Endothelial cell (in vitro differentiated cells): ENCODE results near the gene IRAK2. TPM values are rescaled to one million over a fixed set of nuclear protein-coding genes. Genes with fewer than 3 reads are reported as not detected.

ENCODE experiments used
- DNase-seq: peaks from one replicate; pipeline ENCODE4 v3.0.0; 2021; ENCODE audit warnings: low spot score
- H3K27ac Mint-ChIP-seq: one replicate; pipeline ENCODE4 v1.8.0; 2021; ENCODE audit warnings: mixed read lengths, inconsistent platforms; ENCODE audit not compliant: unreplicated experiment
- H3K27me3 Mint-ChIP-seq: one replicate; pipeline ENCODE4 v1.8.0; 2021; ENCODE audit warnings: mild to moderate bottlenecking, moderate library complexity, mixed read lengths, inconsistent platforms; ENCODE audit not compliant: unreplicated experiment
- H3K36me3 Mint-ChIP-seq: one replicate; pipeline ENCODE4 v1.8.0; 2021; ENCODE audit warnings: mild to moderate bottlenecking, low read depth, mixed read lengths, inconsistent platforms; ENCODE audit not compliant: unreplicated experiment
- H3K4me1 Mint-ChIP-seq: one replicate; pipeline ENCODE4 v1.8.0; 2021; ENCODE audit warnings: mild to moderate bottlenecking, mixed read lengths, inconsistent platforms; ENCODE audit not compliant: unreplicated experiment
- H3K4me3 Mint-ChIP-seq: one replicate; pipeline ENCODE4 v1.8.0; 2021; ENCODE audit warnings: mild to moderate bottlenecking, mixed read lengths, inconsistent platforms; ENCODE audit not compliant: unreplicated experiment
- H3K9me3 Mint-ChIP-seq: one replicate; pipeline ENCODE4 v1.8.0; 2021; ENCODE audit warnings: mixed read lengths, inconsistent platforms; ENCODE audit not compliant: unreplicated experiment
- CTCF ChIP-seq: fragments of 200-600 bp; sonication (generic); IDR thresholded peaks from one replicate; pipeline ENCODE4 v1.5.0; 2021; ENCODE audit warnings: antibody characterized with exemption; ENCODE audit not compliant: unreplicated experiment
- total RNA-seq: library from RNA; stranded (reverse); fragmentation: NEBNext Ultra II Directional; extraction: Animal tissue kit (Norgen Biotek cat#: 25700); gene quantifications from one replicate; pipeline ENCODE4 v1.2.1, GENCODE V29; 2021; ENCODE audit not compliant: unreplicated experiment

IRAK2 gene
- total RNA-seq, 1 donor from 2014 or later: 1.1 TPM

GRCh38 chr3:10285272-10286132 lies 120.8 kb downstream of the IRAK2 start:
- TF ChIP-seq CTCF: no peak
- Mint-ChIP-seq H3K4me1 (peaks cover 21% of the 10 kb centered on the region), H3K4me3 (no peak overlapping the region), H3K9me3 (no peaks in the 10 kb centered on the region), H3K27me3 (peaks cover 6% of the 10 kb centered on the region), H3K27ac (peak overlapping the region; percentile 42), H3K36me3 (peaks cover 13% of the 10 kb centered on the region)
- DNase-seq: no peak

GRCh38 chr3:10286133-10286524 lies 121.4 kb downstream of the IRAK2 start:
- DNase-seq: no peak
- H3K27me3 Mint-ChIP-seq: peaks cover 6% of the 10 kb centered on the region
- no peaks in the 10 kb centered on the region for H3K9me3 Mint-ChIP-seq
- no peak overlapping the region for H3K4me3 Mint-ChIP-seq
- H3K27ac Mint-ChIP-seq: no peak overlapping the region
- peaks cover 21% of the 10 kb centered on the region for H3K4me1 Mint-ChIP-seq
- TF ChIP-seq CTCF: no peak
- H3K36me3 Mint-ChIP-seq: peaks cover 13% of the 10 kb centered on the region

- TF ChIP-seq CTCF: no peak
- DNase-seq: no peak
- Mint-ChIP-seq H3K9me3 (no peaks in the 10 kb centered on the region), H3K27ac (peak overlapping the region; percentile 19), H3K4me3 (peak overlapping the region; percentile 8), H3K27me3 (peaks cover 6% of the 10 kb centered on the region), H3K36me3 (peaks cover 13% of the 10 kb centered on the region), H3K4me1 (peaks cover 25% of the 10 kb centered on the region)
These were observed 122.0 kb downstream of the IRAK2 start for GRCh38 chr3:10286596-10287295.

- DNase-seq: no peak
- Mint-ChIP-seq H3K4me1 (peaks cover 37% of the 10 kb centered on the region), H3K27ac (no peak overlapping the region), H3K4me3 (no peak overlapping the region), H3K9me3 (no peaks in the 10 kb centered on the region), H3K36me3 (peaks cover 13% of the 10 kb centered on the region), H3K27me3 (peaks cover 8% of the 10 kb centered on the region)
- no peak for TF ChIP-seq CTCF
These were observed 123.3 kb downstream of the IRAK2 start for GRCh38 chr3:10287936-10288574.
